ENCODE data around the gene IMPDH2. TPM values are rescaled to one million over a fixed set of nuclear protein-coding genes. Genes with fewer than 3 reads are reported as not detected.

Gene IMPDH2
- total and polyA plus RNA-seq, 2 of the 8 experiments (the other 6 are each of a cell fraction or from before 2014, with no cell fraction given), result 374 to 409 TPM

- TF ChIP-seq CHD7 (IDR thresholded peaks at IDR 0.05; ENCODE audit: insufficient replicate concordance, low read length), result no peak
- TF ChIP-seq CHD1 (IDR thresholded peaks at IDR 0.05; ENCODE audit: low read depth, low read length), result no peak
- no peak for TF ChIP-seq USF2 (IDR thresholded peaks at IDR 0.05; ENCODE audit: low read length)
- no peak for TF ChIP-seq NRF1 (IDR thresholded peaks at IDR 0.05; ENCODE audit: low read depth, low read length)
- no peak for TF ChIP-seq SRF (IDR thresholded peaks at IDR 0.05; ENCODE audit: low read depth, low read length)
- TF ChIP-seq EP300 (IDR thresholded peaks at IDR 0.05; ENCODE audit: borderline replicate concordance in 1 of 2, low read depth in 2 of 2, low read length in 2 of 2), result no peak
- TF ChIP-seq SP1 (IDR thresholded peaks at IDR 0.05; ENCODE audit: low read depth, low read length), result no peak
- no peak for TF ChIP-seq RNF2 (IDR thresholded peaks at IDR 0.05; ENCODE audit: borderline replicate concordance, low read depth, low read length, missing control alignments, poor library complexity, severe bottlenecking)
These were observed 32.6 kb downstream of the IMPDH2 start (continued) for GRCh38 chr3:48996640-48997039.

Measured in H1 (cell line).